HG02610 (cell line): ENCODE results near the gene PALB2.
"Not testable (repeated sequence)": the region's sequence is repeated elsewhere in the genome, so short reads cannot be mapped to it uniquely, and the experiment has no call there.

Source experiments
- ATAC-seq: cut with Tn5 transposase; IDR thresholded peaks from one replicate; pipeline ENCODE4 v1.9.1; 2021; ENCODE audit warnings: mild to moderate bottlenecking, moderate library complexity; ENCODE audit not compliant: unreplicated experiment

PALB2 gene

DNA sequence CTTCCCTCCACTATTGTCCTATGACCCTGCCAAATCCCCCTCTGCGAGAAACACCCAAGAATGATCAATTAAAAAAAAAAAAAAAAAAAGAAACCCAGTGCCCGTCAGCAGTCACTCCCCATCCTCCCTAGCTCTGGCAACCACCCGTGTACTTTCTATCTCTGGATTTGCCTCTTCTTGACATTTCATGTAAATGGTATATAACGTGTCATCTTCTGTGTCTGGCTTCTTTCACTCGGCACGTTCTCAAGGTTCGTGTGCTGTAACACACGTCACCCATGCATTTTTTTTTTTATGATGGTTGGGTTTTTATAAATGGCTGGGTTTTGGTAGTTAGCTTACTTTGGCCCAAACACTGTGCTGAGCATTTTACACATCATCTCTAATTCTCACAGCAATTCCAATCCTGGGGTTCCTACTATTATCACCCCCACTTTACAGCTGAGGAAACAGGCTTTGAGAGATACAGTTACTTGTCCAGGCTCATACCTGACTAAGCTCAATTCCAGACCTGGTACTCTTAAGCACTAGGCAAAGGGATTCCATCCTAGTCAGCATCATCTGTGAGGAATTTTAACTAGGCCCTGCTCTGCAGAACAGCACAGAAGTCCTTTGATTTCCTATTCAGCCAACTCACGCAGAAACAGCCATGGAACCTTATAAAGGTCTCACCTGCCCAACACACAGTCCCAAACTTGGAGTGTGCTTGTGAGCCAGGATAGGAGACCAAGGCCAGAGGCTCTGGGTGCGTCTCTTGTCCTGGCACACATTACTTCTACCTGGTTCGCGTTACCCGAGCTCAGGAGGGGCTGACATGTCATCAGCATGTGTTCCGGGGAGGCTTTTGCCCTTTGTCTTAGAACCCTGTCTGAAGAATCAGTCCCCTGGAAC, 56.7 kb downstream of the PALB2 start:
- no peak for ATAC-seq

DNA sequence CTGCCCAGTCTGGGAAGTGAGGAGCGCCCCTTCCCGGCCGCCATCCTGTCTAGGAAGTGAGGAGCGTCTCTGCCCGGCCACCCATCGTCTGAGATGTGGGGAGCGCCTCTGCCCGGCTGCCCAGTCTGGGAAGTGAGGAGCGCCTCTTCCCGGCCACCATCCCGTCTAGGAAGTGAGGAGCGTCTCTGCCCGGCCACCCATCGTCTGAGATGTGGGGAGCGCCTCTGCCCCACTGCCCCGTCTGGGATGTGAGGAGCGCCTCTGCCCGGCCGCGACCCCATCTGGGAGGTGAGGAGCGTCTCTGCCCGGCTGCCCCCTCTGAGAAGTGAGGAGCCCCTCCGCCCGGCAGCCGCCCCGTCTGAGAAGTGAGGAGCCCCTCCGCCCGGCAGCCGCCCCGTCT, 57.8 kb downstream of the PALB2 start:
- ATAC-seq, result not testable (repeated sequence)

DNA sequence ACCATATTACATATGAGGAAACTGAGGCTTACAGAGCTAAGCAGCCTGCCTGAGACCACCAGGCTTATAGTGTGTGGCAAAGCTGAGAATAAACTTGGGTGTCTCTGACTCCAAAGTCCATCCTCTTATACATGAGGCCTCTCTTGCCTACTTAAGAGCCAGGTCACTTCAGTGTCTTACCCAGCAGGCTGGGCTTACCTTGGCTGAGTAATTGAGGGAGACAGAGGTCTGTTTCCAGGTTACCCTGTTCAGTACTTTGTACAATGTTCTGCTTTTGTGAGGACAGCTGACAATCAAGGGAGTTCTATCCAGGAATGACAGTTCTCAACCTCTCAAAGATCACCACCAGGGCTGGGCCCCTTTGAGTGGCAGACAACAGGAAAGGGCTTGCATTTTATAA, 59.3 kb downstream of the PALB2 start:
- ATAC-seq, result no peak

DNA sequence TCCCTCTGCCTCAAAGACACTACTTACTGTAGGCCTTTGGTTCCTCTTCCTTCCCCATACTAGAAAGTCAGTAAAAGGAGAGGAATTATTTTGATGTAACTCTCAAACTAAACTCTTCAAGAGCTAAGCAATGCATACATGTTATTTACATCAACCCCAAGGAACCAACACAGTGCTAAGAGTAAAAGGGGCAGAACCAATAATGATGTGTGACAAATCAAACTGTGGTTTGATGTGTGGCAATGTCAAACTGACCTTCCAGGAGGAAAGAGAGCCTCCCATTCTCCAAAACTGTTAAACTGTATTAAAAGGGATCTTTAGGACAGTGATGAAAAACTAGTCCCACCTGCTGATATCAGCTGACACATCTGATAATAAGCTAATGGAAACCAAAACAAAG, 60.7 kb downstream of the PALB2 start:
- ATAC-seq, result no peak

DNA sequence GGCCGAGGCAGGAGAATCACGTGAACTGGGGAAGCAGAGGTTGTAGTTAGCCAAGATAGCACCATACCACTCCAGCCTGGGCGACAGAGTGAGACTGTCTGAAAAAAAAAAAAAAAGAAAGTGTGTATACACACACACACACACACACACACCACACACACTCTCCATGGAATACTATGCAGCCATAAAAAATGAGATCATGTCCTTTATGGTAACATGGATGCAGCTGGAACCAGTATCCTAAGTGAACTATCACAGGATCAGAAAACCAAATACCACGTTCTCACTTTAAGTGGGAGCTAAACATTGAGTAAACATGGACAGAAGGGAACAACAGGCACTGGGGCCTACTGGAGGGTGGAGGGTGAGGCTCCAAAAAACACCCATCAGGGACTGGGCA, 61.7 kb downstream of the PALB2 start:
- ATAC-seq, result no peak

DNA sequence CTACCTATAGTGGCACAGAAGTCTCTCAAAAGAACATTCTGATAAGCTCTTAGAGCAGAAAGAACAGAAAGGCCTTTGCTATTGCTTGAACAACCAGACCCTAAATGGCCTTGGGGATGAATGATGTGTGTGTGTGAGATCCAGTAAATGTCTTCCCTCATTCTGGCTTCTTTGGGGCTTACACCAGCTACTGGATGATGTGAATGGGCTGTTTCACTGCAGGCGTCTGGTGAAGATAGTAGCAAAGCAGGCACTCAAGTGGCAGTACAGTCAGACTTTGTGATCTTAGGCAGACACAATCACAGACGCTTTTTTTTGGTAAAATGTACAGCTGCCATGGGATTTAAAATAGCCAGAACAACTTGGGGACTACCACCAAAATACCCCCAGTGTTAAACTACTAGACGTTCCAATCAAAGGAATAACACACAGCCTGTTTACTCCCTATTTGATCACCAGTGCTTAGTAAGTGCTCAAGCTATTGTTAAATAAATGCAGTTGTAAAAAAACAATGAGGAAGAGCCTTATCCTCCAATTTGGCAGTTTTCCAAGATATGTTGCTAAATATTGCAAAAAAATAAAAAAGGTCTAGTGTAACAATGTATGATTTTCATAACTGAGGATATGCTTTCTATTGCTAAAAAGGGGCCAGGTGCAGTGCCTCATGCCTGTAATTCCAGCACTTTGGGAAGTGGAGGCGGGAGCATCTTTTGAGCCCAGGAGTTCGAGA, 62.8 kb downstream of the PALB2 start:
- ATAC-seq, result no peak

DNA sequence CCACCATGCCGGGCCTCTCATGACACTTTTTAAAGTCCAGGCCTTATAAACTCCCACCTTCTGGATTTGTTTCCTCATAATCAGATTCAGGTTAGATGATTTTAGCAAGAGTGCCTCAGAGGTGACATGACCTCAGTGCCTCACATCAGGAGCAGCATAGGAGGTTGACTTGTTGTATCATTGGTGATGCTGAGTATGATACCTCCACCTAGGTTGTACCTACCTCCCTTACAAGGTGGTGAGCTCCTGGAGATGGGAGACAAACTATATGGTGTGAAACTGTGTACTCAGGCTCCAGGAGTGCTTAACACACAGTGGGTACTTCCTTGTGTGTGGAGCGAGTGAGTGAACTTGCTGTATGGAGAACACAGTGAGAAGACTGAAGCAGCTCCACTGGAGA, 63.6 kb downstream of the PALB2 start:
- no peak for ATAC-seq

DNA sequence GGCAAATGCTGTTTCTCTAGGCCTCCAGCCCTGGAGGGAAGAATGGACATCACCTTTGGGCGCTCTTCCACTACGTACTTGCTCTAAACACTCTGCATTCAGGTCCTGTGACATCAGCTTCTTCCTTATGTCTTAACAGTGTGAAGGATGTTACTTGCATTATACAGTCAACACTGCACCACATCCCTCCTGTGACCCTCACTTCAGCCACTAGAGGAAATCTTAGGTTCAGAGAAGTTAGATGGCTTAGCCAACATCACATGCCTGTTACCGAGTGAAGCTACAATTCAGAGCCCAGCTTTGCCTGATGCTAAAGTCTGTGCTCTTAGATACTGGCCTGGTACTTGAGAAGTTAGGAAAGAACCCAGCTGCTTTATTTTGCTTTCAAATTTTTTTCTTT, 65.3 kb downstream of the PALB2 start:
- no peak for ATAC-seq

DNA sequence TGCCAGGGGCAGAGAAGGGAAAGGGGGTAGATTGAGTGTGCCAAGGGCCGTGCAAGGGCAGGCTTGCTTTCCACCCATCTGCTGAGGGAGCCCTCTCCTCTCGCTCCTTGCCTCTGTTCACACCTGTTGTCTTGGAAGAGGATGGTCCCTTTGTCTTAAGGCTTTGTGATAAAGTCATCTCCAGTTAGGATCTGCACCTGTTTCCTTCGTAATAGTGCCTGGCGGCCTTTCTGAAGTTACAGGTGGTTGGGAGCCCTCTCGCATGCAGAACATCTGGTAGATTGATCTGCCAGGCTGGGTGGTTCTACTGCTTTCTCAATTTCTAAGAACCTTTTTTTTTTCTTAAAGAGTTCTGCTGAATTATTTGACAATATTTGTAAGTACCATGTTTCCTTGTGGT, 67.3 kb downstream of the PALB2 start:
- no peak for ATAC-seq

DNA sequence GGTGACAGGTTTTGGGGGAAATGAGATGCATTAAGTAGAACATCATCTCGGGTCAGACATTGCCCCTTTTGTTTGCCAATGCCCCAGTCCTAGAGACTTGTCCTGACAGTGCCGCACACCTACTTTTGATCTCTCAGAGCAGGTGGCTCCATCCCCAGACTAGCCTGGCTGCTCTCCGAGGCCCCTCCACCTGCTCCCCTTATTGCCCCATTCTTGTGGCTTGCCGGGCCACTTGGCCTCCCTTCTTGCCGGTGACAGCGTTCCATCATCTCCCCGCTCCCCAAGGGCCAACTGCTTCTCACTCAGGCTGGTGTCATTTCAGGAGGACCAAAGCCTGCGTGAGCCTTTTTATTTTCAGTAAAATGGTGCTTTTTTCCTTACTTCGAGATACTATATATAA, 68.7 kb downstream of the PALB2 start:
- ATAC-seq, result no peak

DNA sequence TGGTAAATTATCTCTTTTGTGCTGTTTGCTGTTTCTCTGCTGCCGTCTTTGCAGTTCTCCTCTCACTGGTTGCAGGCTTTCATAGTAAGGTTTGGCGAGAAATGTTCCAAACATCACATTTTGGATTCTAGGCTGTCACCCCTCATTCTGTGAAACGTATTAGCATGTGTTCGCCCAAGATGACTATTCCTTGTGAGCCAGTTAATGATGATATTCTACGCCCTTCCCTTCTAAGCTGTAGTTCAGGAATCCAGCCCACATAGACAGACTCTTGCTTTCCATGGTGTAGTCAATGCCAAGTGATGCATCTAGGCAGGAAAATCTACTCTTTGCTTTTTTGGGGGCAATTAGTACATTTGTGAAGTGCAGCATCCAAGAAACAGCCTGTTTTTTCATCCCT, 69.2 kb downstream of the PALB2 start:
- no peak for ATAC-seq

DNA sequence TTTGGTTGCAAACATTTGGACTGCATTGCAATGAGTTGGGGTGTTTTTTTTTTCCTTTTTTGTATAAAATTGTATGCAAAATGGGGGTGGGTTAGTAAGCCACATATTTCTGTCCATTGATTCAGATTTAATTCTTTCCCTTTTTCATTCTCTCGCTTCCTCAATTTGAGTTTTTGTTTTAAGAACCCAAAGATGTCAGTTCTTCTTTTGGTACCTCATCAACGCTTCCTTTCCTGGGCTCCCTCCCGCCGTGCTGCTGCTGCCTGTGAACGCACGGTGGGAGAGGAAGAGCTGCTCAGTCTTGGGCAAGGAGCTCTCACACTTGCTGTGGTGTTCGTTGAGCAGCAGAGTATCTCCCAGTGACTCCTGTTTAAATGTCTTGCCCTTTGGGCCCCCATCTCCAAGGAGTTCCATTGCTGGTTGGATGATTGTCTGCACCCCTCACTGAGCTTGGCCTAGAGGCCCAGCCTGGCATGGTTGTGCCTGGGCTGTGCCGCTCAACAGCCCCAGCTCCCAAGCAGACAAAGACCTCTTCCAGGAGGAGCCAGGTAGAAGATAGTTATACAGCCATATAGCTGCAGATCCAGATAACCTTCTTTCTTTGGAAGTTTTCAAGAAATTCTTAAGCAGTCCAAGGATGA, 70.0 kb downstream of the PALB2 start:
- ATAC-seq, result no peak

DNA sequence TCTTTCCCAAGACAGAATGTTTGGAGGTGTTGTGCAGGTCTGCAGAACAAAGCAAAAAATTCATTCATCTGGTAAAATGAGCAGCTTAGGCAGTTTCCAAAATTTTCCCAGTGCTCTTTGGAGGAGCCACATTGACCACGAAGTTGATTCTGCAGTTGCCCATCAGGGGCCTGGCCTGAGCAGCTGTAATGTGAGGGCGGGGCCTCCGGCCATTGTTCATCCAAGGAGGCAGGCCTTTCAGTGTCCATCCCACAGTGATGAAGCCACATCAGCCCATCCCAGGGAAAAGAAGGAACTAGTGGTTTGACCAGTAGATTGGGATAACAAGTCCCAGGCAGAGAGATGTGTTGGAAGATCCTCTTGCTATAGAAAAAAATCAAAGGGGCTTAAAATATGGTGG, 73.5 kb downstream of the PALB2 start:
- no peak for ATAC-seq

DNA sequence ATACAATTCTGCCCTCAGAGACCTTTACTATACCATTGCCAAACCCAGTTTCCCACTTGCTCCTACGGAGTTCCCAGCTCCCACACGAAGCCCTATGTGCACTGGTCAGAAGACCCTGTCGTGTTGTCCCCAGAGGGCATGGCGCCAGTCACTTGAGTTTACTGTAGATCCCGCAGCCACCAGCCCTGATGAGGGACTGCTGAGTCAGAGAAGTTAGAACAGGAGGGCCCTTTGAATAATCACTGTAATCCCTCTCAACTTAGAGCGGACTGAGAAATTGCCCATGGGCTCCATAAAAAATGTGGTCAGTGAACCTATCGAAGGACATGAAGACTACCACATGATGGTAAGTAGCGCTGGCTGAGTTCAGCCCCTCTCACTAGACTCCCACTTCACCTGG, 74.4 kb downstream of the PALB2 start:
- no peak for ATAC-seq

DNA sequence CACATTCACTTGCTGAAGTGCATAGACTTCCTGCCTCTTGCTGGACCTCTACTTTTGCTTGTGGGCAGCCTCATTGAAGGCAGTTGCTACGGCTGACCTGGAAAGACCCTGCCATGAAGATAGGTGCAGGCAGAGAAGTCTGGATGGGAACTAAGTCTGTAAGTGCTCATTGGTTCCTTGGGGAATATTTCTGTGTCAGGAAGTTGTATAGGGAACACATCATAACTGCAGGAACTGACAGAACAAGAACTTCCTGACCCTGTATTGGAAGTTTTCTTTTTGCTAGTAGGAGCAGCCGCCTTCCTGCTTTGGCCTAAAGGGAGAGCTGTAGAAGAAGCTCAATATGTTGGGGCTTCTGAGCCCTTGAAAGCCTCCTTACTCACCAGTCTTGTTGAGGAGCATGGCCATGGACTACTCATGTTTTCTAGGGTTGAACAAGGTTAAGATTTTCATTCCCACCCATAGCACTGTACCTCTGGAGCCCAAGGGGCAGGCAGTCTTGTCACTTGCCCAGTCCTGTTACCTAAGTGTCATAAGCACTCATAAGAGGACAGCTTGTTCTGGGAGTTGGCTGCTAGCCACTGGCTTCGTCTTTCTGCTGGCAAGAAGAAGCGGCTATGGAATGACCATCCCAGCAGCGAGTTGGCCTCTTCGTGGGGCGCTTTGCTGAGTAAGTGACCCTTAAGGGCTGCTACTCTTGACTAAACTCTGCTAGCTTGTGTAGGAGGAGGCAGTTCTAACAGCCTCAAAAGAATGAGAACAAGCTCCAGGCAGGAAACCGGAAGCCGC, 76.3 kb downstream of the PALB2 start:
- no peak for ATAC-seq

DNA sequence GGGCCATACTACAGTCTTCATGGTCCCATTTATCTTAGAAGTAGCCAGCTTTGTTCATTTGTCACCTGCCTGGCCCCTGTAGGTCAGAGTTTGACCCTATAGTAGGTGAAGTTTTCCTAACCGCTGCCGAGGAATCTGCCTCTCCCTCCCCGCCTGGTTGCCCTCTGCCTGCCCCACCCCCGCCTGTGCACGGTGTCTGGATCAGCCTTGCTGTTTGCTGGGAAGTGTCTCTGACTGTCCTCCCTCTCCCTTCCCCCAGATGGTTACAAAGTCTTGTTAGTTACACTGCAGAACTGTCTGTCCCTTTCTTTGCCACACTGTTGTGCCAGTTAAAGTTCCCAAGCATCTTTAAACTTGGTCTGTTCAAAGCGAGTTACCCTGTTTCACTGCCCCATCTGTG, 77.9 kb downstream of the PALB2 start:
- no peak for ATAC-seq

DNA sequence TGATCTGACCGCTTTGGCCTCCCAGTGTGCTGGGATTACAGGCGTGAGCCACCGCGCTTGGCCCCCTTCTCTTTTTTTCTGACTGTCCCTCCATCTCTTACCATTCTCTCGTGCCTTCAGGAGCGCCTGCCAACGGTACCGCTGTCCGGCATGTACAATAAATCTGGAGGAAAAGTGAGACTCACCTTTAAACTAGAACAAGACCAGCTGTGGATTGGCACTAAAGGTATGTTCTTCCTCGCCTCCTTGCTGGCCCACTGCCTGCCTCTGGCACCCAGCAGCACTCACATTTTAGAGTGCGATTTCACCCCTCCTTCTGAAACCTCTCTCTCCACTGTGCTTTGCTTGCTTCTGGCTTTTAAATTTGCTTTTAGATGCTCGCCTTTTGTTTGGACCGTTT, 78.6 kb downstream of the PALB2 start:
- ATAC-seq, result no peak

DNA sequence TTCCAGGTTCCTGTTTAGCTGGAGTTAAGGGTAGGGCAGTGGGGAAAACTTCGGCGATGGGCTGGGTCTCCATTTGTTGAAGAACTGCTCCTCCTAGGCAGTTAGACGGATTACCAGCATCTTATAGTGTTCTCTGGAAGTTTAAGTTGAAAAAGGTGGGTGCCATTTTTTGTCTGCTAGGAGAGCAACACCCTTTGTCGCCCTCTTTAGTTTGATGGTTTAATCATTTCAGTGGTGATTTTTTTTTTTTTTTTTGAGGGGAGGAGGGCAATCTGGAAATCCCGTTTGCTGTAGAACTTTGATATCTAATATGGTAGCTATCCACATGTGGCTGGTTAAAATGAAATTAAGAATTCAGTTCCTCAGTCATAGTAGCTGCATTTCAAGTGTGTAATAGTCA, 79.5 kb downstream of the PALB2 start:
- no peak for ATAC-seq

DNA sequence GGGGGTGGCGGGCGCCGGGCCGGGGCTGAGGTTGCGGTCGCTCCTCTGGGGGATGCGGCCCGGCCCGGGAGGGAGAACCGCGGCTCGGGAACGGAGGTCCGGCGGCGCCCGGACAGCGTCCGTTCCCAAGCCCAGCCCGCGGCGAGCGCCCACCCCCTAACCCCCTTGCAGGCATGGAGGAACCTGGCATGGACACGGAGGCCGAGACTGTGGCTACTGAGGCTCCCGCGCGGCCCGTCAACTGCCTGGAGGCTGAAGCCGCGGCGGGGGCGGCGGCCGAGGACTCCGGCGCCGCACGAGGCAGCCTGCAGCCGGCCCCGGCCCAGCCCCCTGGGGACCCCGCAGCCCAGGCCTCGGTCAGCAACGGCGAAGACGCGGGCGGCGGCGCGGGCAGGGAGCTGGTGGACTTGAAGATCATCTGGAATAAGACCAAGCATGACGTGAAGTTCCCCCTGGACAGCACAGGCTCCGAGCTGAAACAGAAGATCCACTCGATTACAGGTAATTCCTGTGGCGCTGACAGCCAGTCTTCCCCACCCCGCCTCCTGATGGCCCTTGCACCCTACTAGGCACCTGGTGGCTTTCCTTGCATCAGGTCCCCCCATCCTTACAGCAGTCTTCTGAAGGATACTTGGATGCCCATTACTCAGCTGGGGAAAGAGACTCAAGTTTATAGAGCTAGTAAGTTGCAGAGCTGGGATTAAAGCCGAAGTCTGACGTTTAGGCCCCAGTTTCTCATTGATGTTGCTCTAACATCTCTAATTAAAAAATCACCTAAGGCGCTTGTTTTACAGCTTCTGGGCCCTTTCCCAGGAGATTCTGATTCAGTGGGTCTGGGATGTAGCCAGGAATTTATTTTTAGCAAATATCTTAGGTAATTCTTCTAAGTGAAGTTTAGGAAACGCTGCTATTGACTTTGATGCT, 83.1 kb downstream of the PALB2 start:
- no peak for ATAC-seq
